ENCODE measurements around the gene DHFR. TPM values are rescaled to one million over a fixed set of nuclear protein-coding genes. Genes with fewer than 3 reads are reported as not detected.
A peak's percentile ranks its signal among the peaks of the same experiment; 100 is the strongest.
"Not testable (repeated sequence)": the region's sequence is repeated elsewhere in the genome, so short reads cannot be mapped to it uniquely, and the experiment has no call there.

DHFR gene
- total and polyA plus RNA-seq, 4 donors, result 41.2 to 58.9 (median 45.1) TPM

GRCh38 chr5:80660661-80661060 lies 5.9 kb upstream of the DHFR start:
- H3K4me3 ChIP-seq (ENCODE audit: low read depth, low read length); DNase-seq (ENCODE audit: low read depth in 4 of 6, low spot score in 6 of 6); H3K9me3 ChIP-seq (ENCODE audit: control insufficient read depth, insufficient read depth, low read length); H3K27ac ChIP-seq (ENCODE audit: low read depth, low read length); H3K4me1 ChIP-seq (ENCODE audit: control insufficient read depth, insufficient read depth, low read length); H3K27me3 ChIP-seq (ENCODE audit: control insufficient read depth, insufficient read depth, low read length): not testable (repeated sequence)
- peaks cover 26% of the 10 kb centered on the region for H3K36me3 ChIP-seq (ENCODE audit: control insufficient read depth, insufficient read depth, low read length)
- WGBS (ENCODE audit: insufficient coverage), result 93% methylated on average over 3 of the region's 7 CpGs

- Histone ChIP-seq H3K4me1 (ENCODE audit: control insufficient read depth, insufficient read depth, low read length) (peaks cover 1% of the 10 kb centered on the region), H3K9me3 (ENCODE audit: control insufficient read depth, insufficient read depth, low read length) (no peaks in the 10 kb centered on the region), H3K36me3 (ENCODE audit: control insufficient read depth, insufficient read depth, low read length) (peaks cover 26% of the 10 kb centered on the region), H3K27me3 (ENCODE audit: control insufficient read depth, insufficient read depth, low read length) (no peaks in the 10 kb centered on the region), H3K27ac (ENCODE audit: low read depth, low read length) (no peak overlapping the region), H3K4me3 (ENCODE audit: low read depth, low read length) (no peak overlapping the region)
- WGBS (ENCODE audit: insufficient coverage), result 97% methylated on average over 3 of the region's 5 CpGs
- DNase-seq (ENCODE audit: low read depth in 4 of 6, low spot score in 6 of 6), result no peak
These were observed 4.3 kb upstream of the DHFR start for GRCh38 chr5:80659106-80659505.

DNA sequence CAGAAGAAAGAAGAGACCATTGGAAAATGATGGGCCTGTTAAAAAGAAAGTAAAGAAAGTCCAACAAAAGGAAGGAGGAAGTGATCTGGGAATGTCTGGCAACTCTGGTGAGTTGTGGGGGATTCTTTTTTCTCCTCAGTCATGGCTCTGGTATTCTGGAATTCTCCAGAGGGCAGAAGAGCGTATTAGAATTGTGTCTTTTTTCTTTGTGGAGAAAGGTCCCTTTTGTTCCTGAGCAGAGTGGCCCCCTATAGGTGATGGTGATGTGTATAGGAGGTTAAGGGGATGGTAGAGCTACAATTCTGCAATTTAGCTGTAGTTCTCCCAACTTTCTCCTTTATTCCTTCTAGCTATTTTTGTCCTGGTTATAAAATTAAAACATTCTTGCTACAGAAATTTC lies 1.6 kb upstream of the DHFR start:
- no peaks in the 10 kb centered on the region for H3K27me3 ChIP-seq (ENCODE audit: control insufficient read depth, insufficient read depth, low read length)
- no peaks in the 10 kb centered on the region for H3K9me3 ChIP-seq (ENCODE audit: control insufficient read depth, insufficient read depth, low read length)
- H3K4me3 ChIP-seq (ENCODE audit: low read depth, low read length), result no peak overlapping the region
- peaks cover 9% of the 10 kb centered on the region for H3K4me1 ChIP-seq (ENCODE audit: control insufficient read depth, insufficient read depth, low read length)
- no peak for DNase-seq (ENCODE audit: low read depth in 4 of 6, low spot score in 6 of 6)
- 100% methylated on average over 1 of the region's 1 CpG for WGBS (ENCODE audit: insufficient coverage)
- H3K36me3 ChIP-seq (ENCODE audit: control insufficient read depth, insufficient read depth, low read length), result peaks cover 26% of the 10 kb centered on the region
- H3K27ac ChIP-seq (ENCODE audit: low read depth, low read length), result no peak overlapping the region

GRCh38 chr5:80655231-80655774 lies 520 bp upstream of the DHFR start:
- H3K27me3 ChIP-seq (ENCODE audit: control insufficient read depth, insufficient read depth, low read length), result no peaks in the 10 kb centered on the region
- peak overlapping the region; percentile 73 for H3K4me3 ChIP-seq (ENCODE audit: low read depth, low read length)
- peaks cover 22% of the 10 kb centered on the region for H3K36me3 ChIP-seq (ENCODE audit: control insufficient read depth, insufficient read depth, low read length)
- no peak for DNase-seq (ENCODE audit: low read depth in 4 of 6, low spot score in 6 of 6)
- no peaks in the 10 kb centered on the region for H3K9me3 ChIP-seq (ENCODE audit: control insufficient read depth, insufficient read depth, low read length)
- H3K4me1 ChIP-seq (ENCODE audit: control insufficient read depth, insufficient read depth, low read length), result peaks cover 9% of the 10 kb centered on the region
- H3K27ac ChIP-seq (ENCODE audit: low read depth, low read length), result peak overlapping the region; percentile 31
- WGBS (ENCODE audit: insufficient coverage), result no CpG with 5 or more reads among the region's 7 CpGs

- H3K4me3 ChIP-seq (ENCODE audit: low read depth, low read length), result peak overlapping the region; percentile 54
- H3K36me3 ChIP-seq (ENCODE audit: control insufficient read depth, insufficient read depth, low read length), result peaks cover 16% of the 10 kb centered on the region
- DNase-seq (ENCODE audit: low read depth in 4 of 6, low spot score in 6 of 6), result peak in 1 of 6 donors; percentile 10
- H3K9me3 ChIP-seq (ENCODE audit: control insufficient read depth, insufficient read depth, low read length), result no peaks in the 10 kb centered on the region
- H3K27me3 ChIP-seq (ENCODE audit: control insufficient read depth, insufficient read depth, low read length), result no peaks in the 10 kb centered on the region
- under 1% methylated on average over 22 of the region's 24 CpGs for WGBS (ENCODE audit: insufficient coverage)
- H3K27ac ChIP-seq (ENCODE audit: low read depth, low read length), result no peak overlapping the region
- peaks cover 9% of the 10 kb centered on the region for H3K4me1 ChIP-seq (ENCODE audit: control insufficient read depth, insufficient read depth, low read length)
These were observed 761 bp downstream of the DHFR start for GRCh38 chr5:80654054-80654390.

- peaks cover 12% of the 10 kb centered on the region for H3K36me3 ChIP-seq (ENCODE audit: control insufficient read depth, insufficient read depth, low read length)
- H3K9me3 ChIP-seq (ENCODE audit: control insufficient read depth, insufficient read depth, low read length), result no peaks in the 10 kb centered on the region
- no peaks in the 10 kb centered on the region for H3K27me3 ChIP-seq (ENCODE audit: control insufficient read depth, insufficient read depth, low read length)
- no peak for DNase-seq (ENCODE audit: low read depth in 4 of 6, low spot score in 6 of 6)
- 45% methylated on average over 4 of the region's 8 CpGs for WGBS (ENCODE audit: insufficient coverage)
- peaks cover 9% of the 10 kb centered on the region for H3K4me1 ChIP-seq (ENCODE audit: control insufficient read depth, insufficient read depth, low read length)
- H3K27ac ChIP-seq (ENCODE audit: low read depth, low read length), result no peak overlapping the region
- H3K4me3 ChIP-seq (ENCODE audit: low read depth, low read length), result peak overlapping the region; percentile 54
These were observed 1.3 kb downstream of the DHFR start for GRCh38 chr5:80653502-80653901.

GRCh38 chr5:80646926-80647325 lies 7.9 kb downstream of the DHFR start:
- Histone ChIP-seq H3K4me3 (ENCODE audit: low read depth, low read length) (no peak overlapping the region), H3K27ac (ENCODE audit: low read depth, low read length) (no peak overlapping the region), H3K9me3 (ENCODE audit: control insufficient read depth, insufficient read depth, low read length) (peaks cover 4% of the 10 kb centered on the region), H3K27me3 (ENCODE audit: control insufficient read depth, insufficient read depth, low read length) (no peaks in the 10 kb centered on the region), H3K36me3 (ENCODE audit: control insufficient read depth, insufficient read depth, low read length) (peaks cover 18% of the 10 kb centered on the region), H3K4me1 (ENCODE audit: control insufficient read depth, insufficient read depth, low read length) (no peaks in the 10 kb centered on the region)
- DNase-seq (ENCODE audit: low read depth in 4 of 6, low spot score in 6 of 6), result peak in 1 of 6 donors; percentile 43
- WGBS (ENCODE audit: insufficient coverage), result no CpG with 5 or more reads among the region's 3 CpGs

GRCh38 chr5:80644900-80645299 lies 9.9 kb downstream of the DHFR start:
- no peaks in the 10 kb centered on the region for H3K4me1 ChIP-seq (ENCODE audit: control insufficient read depth, insufficient read depth, low read length)
- peaks cover 4% of the 10 kb centered on the region for H3K9me3 ChIP-seq (ENCODE audit: control insufficient read depth, insufficient read depth, low read length)
- no peak for DNase-seq (ENCODE audit: low read depth in 4 of 6, low spot score in 6 of 6)
- WGBS (ENCODE audit: insufficient coverage), result 100% methylated on average over 4 of the region's 4 CpGs
- no peak overlapping the region for H3K4me3 ChIP-seq (ENCODE audit: low read depth, low read length)
- H3K27ac ChIP-seq (ENCODE audit: low read depth, low read length), result no peak overlapping the region
- H3K27me3 ChIP-seq (ENCODE audit: control insufficient read depth, insufficient read depth, low read length), result no peaks in the 10 kb centered on the region
- peaks cover 25% of the 10 kb centered on the region for H3K36me3 ChIP-seq (ENCODE audit: control insufficient read depth, insufficient read depth, low read length)

- Histone ChIP-seq H3K9me3 (ENCODE audit: control insufficient read depth, insufficient read depth, low read length) (peaks cover 4% of the 10 kb centered on the region), H3K27ac (ENCODE audit: low read depth, low read length) (no peak overlapping the region), H3K27me3 (ENCODE audit: control insufficient read depth, insufficient read depth, low read length) (no peaks in the 10 kb centered on the region), H3K4me1 (ENCODE audit: control insufficient read depth, insufficient read depth, low read length) (no peaks in the 10 kb centered on the region), H3K4me3 (ENCODE audit: low read depth, low read length) (no peak overlapping the region), H3K36me3 (ENCODE audit: control insufficient read depth, insufficient read depth, low read length) (peaks cover 28% of the 10 kb centered on the region)
- DNase-seq (ENCODE audit: low read depth in 4 of 6, low spot score in 6 of 6), result no peak
- WGBS (ENCODE audit: insufficient coverage), result no CpG with 5 or more reads among the region's 4 CpGs
These were observed 13.4 kb downstream of the DHFR start for GRCh38 chr5:80641353-80641752.

GRCh38 chr5:80634193-80634592 lies 20.6 kb downstream of the DHFR start:
- Histone ChIP-seq H3K27me3 (ENCODE audit: control insufficient read depth, insufficient read depth, low read length) (no peaks in the 10 kb centered on the region), H3K36me3 (ENCODE audit: control insufficient read depth, insufficient read depth, low read length) (peaks cover 10% of the 10 kb centered on the region), H3K4me3 (ENCODE audit: low read depth, low read length) (no peak overlapping the region), H3K9me3 (ENCODE audit: control insufficient read depth, insufficient read depth, low read length) (no peaks in the 10 kb centered on the region), H3K4me1 (ENCODE audit: control insufficient read depth, insufficient read depth, low read length) (no peaks in the 10 kb centered on the region), H3K27ac (ENCODE audit: low read depth, low read length) (no peak overlapping the region)
- peak in 1 of 6 donors; percentile 69 for DNase-seq (ENCODE audit: low read depth in 4 of 6, low spot score in 6 of 6)
